ENCODE results near the gene KRTAP22-1. TPM values are rescaled to one million over a fixed set of nuclear protein-coding genes. Genes with fewer than 3 reads are reported as not detected.

The KRTAP22-1 gene
- total and polyA plus RNA-seq, 2 of the 4 experiments (the other 2 are of a cell fraction), result not detected

DNA sequence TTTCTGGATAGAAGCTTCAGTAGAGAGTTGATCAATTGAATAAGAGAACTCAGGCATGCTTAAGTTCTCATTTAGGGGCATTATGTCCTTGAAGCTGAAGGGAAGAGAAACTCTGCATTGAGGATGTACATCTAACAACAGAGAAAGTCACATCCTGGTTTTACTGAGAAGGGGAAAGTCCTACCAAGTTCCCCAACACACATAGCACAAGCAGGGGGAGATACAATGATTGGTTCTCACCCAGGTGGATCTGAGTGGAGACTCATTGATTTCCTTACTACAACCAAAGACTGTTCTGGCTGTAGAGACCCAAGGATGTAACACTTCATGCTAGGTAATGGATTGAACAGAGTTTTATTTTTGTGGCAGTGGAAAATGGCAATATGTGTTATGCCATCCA, 14.3 kb downstream of the KRTAP22-1 start:
- no peak overlapping the region for H3K18ac ChIP-seq (ENCODE audit: low read depth, low read length)
- H2AFZ ChIP-seq (replicated peaks; ENCODE audit: low read length, poor library complexity), result no peak overlapping the region
- DNase-seq, result no peak
- no peak overlapping the region for H3K4me3 ChIP-seq (ENCODE audit: insufficient read depth, low read depth, low read length)
- in situ Hi-C loops (cut with MboI; ENCODE audit: low sequenced_read_pairs) (no loop called here), intact Hi-C loops (cut with micrococcal nuclease) (no loop called here), dilution Hi-C loops (cut with HindIII; ENCODE audit: low sequenced_read_pairs, unreplicated experiment) (no loop called here)
- no peaks in the 10 kb centered on the region for H4K20me1 ChIP-seq (ENCODE audit: insufficient read depth, low read length)
- H3K56ac ChIP-seq (ENCODE audit: extremely low read depth, insufficient read depth, low read length), result no peak overlapping the region
- H2AK9ac ChIP-seq (replicated peaks; ENCODE audit: low read depth, low read length, poor library complexity), result no peak overlapping the region
- no peaks in the 10 kb centered on the region for H3K4me1 ChIP-seq (ENCODE audit: control insufficient read depth, insufficient read depth, low read length)
- H2AK5ac ChIP-seq (ENCODE audit: low read depth, low read length), result no peak overlapping the region
- H3K27ac ChIP-seq (ENCODE audit: insufficient read depth, low read length), result no peak overlapping the region
- no peak overlapping the region for H2BK120ac ChIP-seq (ENCODE audit: low read depth, low read length)
- H2BK5ac ChIP-seq (ENCODE audit: low read depth, low read length, poor library complexity, severe bottlenecking), result no peak overlapping the region
- H3K4me2 ChIP-seq (ENCODE audit: low read depth, low read length), result no peak overlapping the region
- peaks cover 14% of the 10 kb centered on the region for H3K9me3 ChIP-seq (ENCODE audit: control insufficient read depth, insufficient read depth, low read length)
- no peak overlapping the region for H4K8ac ChIP-seq (ENCODE audit: low read depth in 2 of 2, low read length in 2 of 2)
- ChIA-PET POLR2A (ENCODE audit: unreplicated experiment) (no interaction called here), CTCF (no interaction called here)
- no peak for TF ChIP-seq FOS (IDR thresholded peaks at IDR 0.05; ENCODE audit: low read depth, low read length)
- TF ChIP-seq POLR2A (IDR thresholded peaks at IDR 0.05; ENCODE audit: low read depth, low read length), result no peak
- TF ChIP-seq SMC3 (IDR thresholded peaks at IDR 0.05; ENCODE audit: low read depth, low read length), result no peak
- TF ChIP-seq, protein P1, sequence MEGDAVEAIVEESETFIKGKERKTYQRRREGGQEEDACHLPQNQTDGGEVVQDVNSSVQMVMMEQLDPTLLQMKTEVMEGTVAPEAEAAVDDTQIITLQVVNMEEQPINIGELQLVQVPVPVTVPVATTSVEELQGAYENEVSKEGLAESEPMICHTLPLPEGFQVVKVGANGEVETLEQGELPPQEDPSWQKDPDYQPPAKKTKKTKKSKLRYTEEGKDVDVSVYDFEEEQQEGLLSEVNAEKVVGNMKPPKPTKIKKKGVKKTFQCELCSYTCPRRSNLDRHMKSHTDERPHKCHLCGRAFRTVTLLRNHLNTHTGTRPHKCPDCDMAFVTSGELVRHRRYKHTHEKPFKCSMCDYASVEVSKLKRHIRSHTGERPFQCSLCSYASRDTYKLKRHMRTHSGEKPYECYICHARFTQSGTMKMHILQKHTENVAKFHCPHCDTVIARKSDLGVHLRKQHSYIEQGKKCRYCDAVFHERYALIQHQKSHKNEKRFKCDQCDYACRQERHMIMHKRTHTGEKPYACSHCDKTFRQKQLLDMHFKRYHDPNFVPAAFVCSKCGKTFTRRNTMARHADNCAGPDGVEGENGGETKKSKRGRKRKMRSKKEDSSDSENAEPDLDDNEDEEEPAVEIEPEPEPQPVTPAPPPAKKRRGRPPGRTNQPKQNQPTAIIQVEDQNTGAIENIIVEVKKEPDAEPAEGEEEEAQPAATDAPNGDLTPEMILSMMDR (conservative IDR thresholded peaks at IDR 0.05; ENCODE audit: low read depth, low read length), result no peak
- no peak for TF ChIP-seq BHLHE40 (IDR thresholded peaks at IDR 0.05; ENCODE audit: low read depth, low read length)
- no peak for TF ChIP-seq NFE2L2 (IDR thresholded peaks at IDR 0.05; ENCODE audit: low read depth, low read length)
- no peak for TF ChIP-seq ELK1 (IDR thresholded peaks at IDR 0.05; ENCODE audit: borderline replicate concordance, low read depth, low read length)
- no peak for TF ChIP-seq CEBPB (IDR thresholded peaks at IDR 0.05; ENCODE audit: low read depth, low read length)
- no peak for TF ChIP-seq CHD1 (IDR thresholded peaks at IDR 0.05; ENCODE audit: low read depth, low read length)
- no peak for TF ChIP-seq MXI1 (IDR thresholded peaks at IDR 0.05; ENCODE audit: borderline replicate concordance, low read depth, low read length)
- TF ChIP-seq USF2 (IDR thresholded peaks at IDR 0.05; ENCODE audit: low read depth, low read length), result no peak
- TF ChIP-seq MAFK (IDR thresholded peaks at IDR 0.05; ENCODE audit: low read depth, low read length), result no peak
- TF ChIP-seq RCOR1 (IDR thresholded peaks at IDR 0.05; ENCODE audit: insufficient replicate concordance, low read length), result no peak
- no peak for TF ChIP-seq RAD21 (IDR thresholded peaks at IDR 0.05; ENCODE audit: low read length)
- H2BK15ac ChIP-seq (ENCODE audit: low read depth, low read length), result no peak overlapping the region
- H2BK20ac ChIP-seq (ENCODE audit: low read depth, low read length), result no peak overlapping the region
- no peaks in the 10 kb centered on the region for H3K79me1 ChIP-seq (ENCODE audit: low read depth in 1 of 2, low read length in 2 of 2)
- BruUV-seq (replicated peaks), result no TSS peak
- no peak overlapping the region for H3K9ac ChIP-seq (ENCODE audit: low read depth, low read length)
- no peaks in the 10 kb centered on the region for H3K36me3 ChIP-seq (ENCODE audit: control insufficient read depth, insufficient read depth, low read length)
- no peak overlapping the region for H4K91ac ChIP-seq (ENCODE audit: insufficient read depth, low read depth, low read length)
- H3K4ac ChIP-seq (ENCODE audit: low read depth, low read length), result no peak overlapping the region
- no peak overlapping the region for H3K14ac ChIP-seq (replicated peaks; ENCODE audit: low read depth, low read length)
- no peaks in the 10 kb centered on the region for H3K27me3 ChIP-seq (ENCODE audit: control insufficient read depth, insufficient read depth, low read length)
- H4K5ac ChIP-seq (ENCODE audit: low read depth, low read length), result no peak overlapping the region
- no peaks in the 10 kb centered on the region for H3K9me1 ChIP-seq (ENCODE audit: insufficient read depth, low read length)
- H3K23ac ChIP-seq (ENCODE audit: low read depth, low read length), result no peak overlapping the region
- ATAC-seq (ENCODE audit: low read depth), result no peak

Measured in IMR-90 (cell line).